ENCODE results near the gene CAMKK1. TPM values are rescaled to one million over a fixed set of nuclear protein-coding genes. Genes with fewer than 3 reads are reported as not detected.

CAMKK1 gene
- total RNA-seq, 2 experiments from 2014 or later: 3.4 to 4.0 TPM

DNA sequence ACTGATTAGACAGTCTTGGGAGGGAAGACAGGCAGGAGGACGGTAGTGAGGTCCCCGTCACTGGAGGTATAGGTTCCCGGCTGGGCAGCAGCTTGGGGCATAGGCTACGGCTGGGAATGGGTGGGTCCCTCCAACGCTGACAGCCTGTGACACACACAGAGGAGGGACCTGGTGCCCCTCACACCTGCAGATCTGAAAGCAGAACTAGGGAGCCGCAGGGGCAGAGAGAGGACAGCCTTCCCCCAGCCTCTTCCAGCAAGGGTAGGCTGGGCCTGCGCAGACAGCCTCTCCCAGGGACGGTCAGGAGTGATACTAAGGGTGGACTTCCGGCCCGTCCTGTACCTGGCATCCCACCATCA is 21.4 kb upstream of the CAMKK1 start:
- POLR2A ChIA-PET: no interaction called here
- no peaks in the 10 kb centered on the region for H3K36me3 Mint-ChIP-seq (ENCODE audit: low read depth)
- no peak overlapping the region for H3K4me3 Mint-ChIP-seq
- H3K4me1 Mint-ChIP-seq: peaks cover 48% of the 10 kb centered on the region
- no peaks in the 10 kb centered on the region for H3K27me3 Mint-ChIP-seq
- peak overlapping the region; percentile 10 for H3K27ac Mint-ChIP-seq
- H3K9me3 Mint-ChIP-seq: no peaks in the 10 kb centered on the region
- CTCF ChIA-PET: interaction anchor here (0.6 to 3.5 kb wide), 42 partner anchors 8 to 262 kb away, joined by 3 to 21 read pairs (median 4); partner anchors contain the start of genes CAMKK1, CYB5D2, NCBP3 and ZZEF1
- no peak for DNase-seq

DNA sequence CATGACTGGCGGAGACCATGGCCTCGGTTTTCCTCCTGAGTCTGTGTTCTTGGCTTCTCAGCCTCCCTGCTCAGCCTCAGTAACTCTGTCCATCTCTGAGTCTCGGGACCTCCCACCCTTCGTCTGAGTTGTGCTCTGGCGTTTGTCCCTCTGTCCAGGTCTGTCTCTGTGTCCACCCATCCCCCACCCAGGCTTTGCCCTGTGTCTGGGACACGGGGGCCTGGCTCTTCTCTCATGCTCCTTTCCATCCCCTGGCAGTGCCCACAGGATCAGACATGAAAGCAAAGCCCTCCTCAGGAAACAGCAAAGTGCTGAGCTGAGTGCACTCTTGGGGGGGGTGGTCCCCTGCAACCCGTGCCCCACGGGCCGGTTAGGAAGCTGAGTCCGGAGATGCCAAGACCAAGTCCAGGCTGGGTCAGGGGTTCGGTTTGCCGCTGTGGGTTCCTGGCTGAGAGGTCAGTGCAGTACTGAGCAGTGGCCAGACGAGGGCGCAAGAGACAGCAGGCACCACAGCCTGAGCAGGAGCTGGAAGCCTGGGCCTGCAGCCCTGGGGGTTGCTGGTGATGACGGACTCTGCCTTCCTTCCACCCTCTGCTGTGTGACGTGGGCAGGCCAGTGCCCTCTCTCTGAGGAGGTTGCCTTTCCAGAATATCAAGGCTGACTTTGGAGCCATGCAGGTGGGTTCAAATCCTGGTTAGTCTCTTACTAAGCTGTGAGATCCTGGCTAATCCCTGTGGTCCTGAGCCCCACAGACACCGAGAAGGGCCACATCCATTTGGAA is 20.9 kb upstream of the CAMKK1 start:
- POLR2A ChIA-PET: no interaction called here
- Mint-ChIP-seq H3K4me3 (no peak overlapping the region), H3K9me3 (no peaks in the 10 kb centered on the region)

DNA sequence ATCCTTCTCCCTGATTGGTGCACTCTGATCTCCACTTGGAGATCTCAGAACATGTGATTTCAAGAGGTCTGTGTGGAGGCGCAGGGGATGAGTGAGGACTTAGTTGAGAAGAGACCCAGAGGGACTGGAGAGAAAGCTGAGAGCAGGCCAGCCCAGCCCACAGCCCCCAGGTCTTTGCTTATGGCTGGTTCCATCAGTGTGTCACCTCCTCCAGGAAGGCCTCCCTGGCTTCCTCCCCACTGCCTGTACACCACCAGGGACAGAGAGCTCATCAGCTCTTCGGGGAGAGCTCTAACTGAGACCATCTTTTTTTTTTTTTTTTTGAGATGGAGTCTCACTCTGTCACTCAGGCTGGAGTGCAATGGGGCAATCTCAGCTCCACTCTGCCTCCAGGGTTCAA is 20.0 kb upstream of the CAMKK1 start:
- Mint-ChIP-seq H3K4me3 (no peak overlapping the region), H3K36me3 (ENCODE audit: low read depth) (no peaks in the 10 kb centered on the region), H3K9me3 (no peaks in the 10 kb centered on the region), H3K4me1 (peaks cover 48% of the 10 kb centered on the region), H3K27ac (no peak overlapping the region), H3K27me3 (no peaks in the 10 kb centered on the region)
- no peak for DNase-seq
- POLR2A ChIA-PET: interaction anchor here (0.6 kb wide), 1 partner anchor 788 kb away, joined by 3 read pairs; no protein-coding TSS in a partner anchor
- CTCF ChIA-PET: interaction anchor here (1.4 to 3.5 kb wide), 17 partner anchors 8 to 175 kb away, joined by 3 to 21 read pairs (median 9); partner anchors contain the start of gene NCBP3

More for the DNA sequence above, 20.9 kb upstream of the CAMKK1 start:
- CTCF ChIA-PET: interaction anchor here (0.6 to 3.5 kb wide), 42 partner anchors 9 to 263 kb away, joined by 3 to 21 read pairs (median 4); partner anchors contain the start of genes CAMKK1, CYB5D2, NCBP3 and ZZEF1
- DNase-seq: peak; percentile 82
- Mint-ChIP-seq H3K27me3 (no peaks in the 10 kb centered on the region), H3K27ac (peak overlapping the region; percentile 10), H3K36me3 (ENCODE audit: low read depth) (no peaks in the 10 kb centered on the region), H3K4me1 (peaks cover 48% of the 10 kb centered on the region)

DNA sequence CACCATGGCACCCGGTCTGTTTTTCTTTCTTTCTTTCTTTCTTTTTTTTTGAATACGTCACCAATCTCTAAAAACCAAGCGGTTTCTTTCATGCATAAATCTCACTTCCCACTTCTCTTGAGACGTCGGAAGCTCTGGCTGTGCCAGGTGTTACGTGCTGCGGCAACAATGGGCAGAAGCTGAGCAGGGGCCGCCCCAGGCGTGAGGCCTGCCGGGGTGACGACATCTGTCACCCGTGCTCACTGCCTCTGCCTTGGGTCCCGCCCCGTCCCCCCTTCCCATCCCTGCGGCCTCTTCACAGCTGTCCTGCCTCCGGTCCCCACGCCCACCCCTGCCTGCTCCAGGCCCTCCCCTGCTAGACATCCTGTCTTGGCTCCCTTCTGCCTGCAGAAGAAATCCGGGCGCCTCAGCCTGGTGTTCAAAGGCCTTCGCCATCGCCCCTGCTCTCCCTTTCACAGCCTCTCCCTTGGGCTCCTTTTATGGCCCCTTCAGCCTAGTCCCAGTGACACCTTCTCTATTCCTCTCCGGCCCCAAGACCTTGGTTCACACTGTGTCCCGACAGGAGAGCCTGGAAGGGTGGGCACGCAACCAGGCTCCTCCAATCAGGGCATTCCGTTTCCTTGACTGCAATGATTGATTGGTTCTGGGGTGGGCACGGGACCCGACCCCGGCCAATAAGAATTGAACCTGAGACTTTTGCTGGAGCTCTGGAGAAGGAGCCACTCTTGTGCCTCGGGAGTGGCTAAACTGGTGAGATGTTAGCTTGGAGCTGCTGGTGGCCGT is 18.6 kb upstream of the CAMKK1 start:
- Mint-ChIP-seq H3K27ac (peak overlapping the region; percentile 83), H3K4me1 (peaks cover 40% of the 10 kb centered on the region), H3K27me3 (no peaks in the 10 kb centered on the region), H3K36me3 (ENCODE audit: low read depth) (no peaks in the 10 kb centered on the region), H3K9me3 (no peaks in the 10 kb centered on the region), H3K4me3 (peak overlapping the region; percentile 0)
- ChIA-PET POLR2A (interaction anchor here (0.6 kb wide), 1 partner anchor 261 kb away, joined by 3 read pairs; no protein-coding TSS in a partner anchor), CTCF (interaction anchor here (0.6 to 3.5 kb wide), 4 partner anchors 65 to 304 kb away, joined by 3 to 11 read pairs (median 6); partner anchors contain the start of gene NCBP3)
- peak; percentile 67 for DNase-seq

DNA sequence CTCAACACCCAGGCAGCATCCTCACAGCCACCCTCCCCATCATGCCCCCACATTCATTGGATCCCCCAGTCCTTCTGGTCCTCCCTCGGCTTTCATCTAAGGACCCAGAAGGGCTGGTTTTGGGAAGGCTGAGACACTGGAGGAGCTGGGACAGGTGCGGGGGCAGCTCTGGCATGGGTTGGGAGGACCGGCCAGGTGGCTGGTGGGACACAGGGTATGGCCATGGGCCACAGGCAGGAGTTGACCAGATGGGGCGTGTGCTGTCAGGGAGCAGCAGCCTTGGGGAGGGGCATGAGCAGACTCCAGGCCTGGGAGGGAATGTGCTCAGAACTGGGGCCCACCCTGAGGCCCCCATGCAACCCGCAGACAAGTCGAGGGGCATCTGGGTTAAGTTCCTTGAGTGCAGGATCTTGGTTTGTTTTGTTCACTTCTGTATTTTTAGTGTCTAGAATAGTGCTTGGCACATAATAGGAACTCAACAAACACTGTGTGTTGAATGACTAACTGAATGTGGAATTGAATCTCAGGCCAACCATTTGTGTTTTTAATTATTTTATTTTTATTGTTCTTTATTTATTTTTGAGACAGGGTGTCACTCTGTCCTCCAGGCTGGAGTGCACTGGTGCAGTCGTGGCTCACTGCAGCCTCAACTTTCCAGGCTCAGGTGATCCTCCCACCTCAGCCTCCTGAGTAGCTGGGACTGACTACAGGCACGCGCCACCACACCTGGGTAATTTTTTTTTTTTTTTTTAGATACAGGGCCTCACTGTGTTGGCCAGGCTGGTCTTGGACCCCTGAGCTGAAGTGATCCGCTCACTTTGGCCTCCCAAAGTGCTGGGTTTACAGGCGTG is 17.8 kb upstream of the CAMKK1 start:
- Mint-ChIP-seq H3K9me3 (no peaks in the 10 kb centered on the region), H3K36me3 (ENCODE audit: low read depth) (no peaks in the 10 kb centered on the region), H3K4me3 (peak overlapping the region; percentile 0), H3K27ac (peak overlapping the region; percentile 83), H3K4me1 (peaks cover 32% of the 10 kb centered on the region), H3K27me3 (no peaks in the 10 kb centered on the region)
- POLR2A ChIA-PET: interaction anchor here (0.6 kb wide), 1 partner anchor 15 kb away, joined by 5 read pairs; no protein-coding TSS in a partner anchor
- no peak for DNase-seq
- CTCF ChIA-PET: interaction anchor here (0.6 to 1.9 kb wide), 2 partner anchors 64 to 68 kb away, joined by 3 to 8 read pairs; partner anchors contain the start of gene NCBP3

DNA sequence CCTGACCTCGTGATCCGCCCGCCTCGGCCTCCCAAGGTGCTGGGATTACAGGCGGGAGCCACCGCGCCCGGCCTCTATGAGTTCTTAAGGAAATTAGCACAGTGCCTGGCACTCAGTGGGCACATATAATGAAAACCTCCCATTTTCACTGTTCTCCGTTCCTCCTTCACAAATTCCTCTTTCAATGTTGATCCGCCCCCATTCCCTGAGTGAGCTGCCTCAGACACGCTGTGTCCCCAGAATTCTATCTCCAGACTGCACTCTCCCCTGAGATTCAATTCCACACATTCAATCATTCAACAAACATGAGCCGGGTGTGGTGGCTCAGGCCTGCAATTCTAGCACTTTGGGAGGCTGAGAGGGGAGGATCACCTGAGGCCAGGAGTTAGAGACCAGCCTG is 16.4 kb upstream of the CAMKK1 start:
- Mint-ChIP-seq H3K9me3 (no peaks in the 10 kb centered on the region), H3K4me3 (no peak overlapping the region), H3K27me3 (no peaks in the 10 kb centered on the region), H3K27ac (no peak overlapping the region), H3K4me1 (peaks cover 29% of the 10 kb centered on the region), H3K36me3 (ENCODE audit: low read depth) (no peaks in the 10 kb centered on the region)
- no peak for DNase-seq
- CTCF ChIA-PET: interaction anchor here (1.6 kb wide), 1 partner anchor 60 kb away, joined by 3 read pairs; no protein-coding TSS in a partner anchor
- POLR2A ChIA-PET: no interaction called here

DNA sequence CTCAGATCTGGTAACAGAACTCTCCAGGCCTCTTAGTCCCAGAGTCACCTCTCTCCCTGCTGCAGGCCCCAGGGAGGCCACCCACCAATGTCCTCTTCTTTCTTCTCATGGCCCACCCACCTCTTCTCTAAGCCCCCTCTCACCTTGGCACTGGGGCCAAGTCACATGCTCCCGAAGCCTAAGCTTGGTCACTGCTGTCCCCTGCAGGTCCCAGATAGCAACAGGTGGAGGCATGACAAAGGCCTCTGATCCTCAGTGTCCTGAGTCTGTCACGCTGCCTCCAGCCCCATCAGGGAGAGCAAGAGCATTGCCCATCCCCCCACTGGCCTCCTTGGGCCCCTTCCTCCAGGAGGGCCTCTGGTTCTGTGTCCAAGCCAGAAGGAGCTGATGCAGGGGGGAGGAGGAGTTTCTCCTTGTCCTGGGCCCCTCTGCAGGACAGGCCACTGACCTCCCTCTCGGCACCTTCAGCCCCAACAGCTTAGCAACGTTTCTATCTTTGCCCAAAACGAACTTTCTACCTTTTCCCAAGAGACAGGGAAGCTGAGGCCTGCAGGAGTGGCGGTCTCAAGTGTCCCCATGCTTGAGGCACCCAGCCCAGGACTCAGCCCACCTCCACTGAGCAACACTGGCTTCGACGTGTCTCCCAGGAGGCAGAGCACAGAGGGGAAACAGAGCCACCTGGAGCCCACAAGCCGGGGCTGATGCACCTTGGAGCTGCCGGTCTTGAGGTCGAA is 14.8 kb upstream of the CAMKK1 start:
- Mint-ChIP-seq H3K36me3 (ENCODE audit: low read depth) (no peaks in the 10 kb centered on the region), H3K4me1 (peaks cover 20% of the 10 kb centered on the region), H3K27me3 (no peaks in the 10 kb centered on the region), H3K27ac (no peak overlapping the region), H3K9me3 (no peaks in the 10 kb centered on the region), H3K4me3 (no peak overlapping the region)
- CTCF ChIA-PET: interaction anchor here (0.7 to 1.6 kb wide), 5 partner anchors 11 to 179 kb away, joined by 3 to 4 read pairs (median 3); partner anchors contain the start of gene NCBP3
- no peak for DNase-seq
- POLR2A ChIA-PET: no interaction called here

DNA sequence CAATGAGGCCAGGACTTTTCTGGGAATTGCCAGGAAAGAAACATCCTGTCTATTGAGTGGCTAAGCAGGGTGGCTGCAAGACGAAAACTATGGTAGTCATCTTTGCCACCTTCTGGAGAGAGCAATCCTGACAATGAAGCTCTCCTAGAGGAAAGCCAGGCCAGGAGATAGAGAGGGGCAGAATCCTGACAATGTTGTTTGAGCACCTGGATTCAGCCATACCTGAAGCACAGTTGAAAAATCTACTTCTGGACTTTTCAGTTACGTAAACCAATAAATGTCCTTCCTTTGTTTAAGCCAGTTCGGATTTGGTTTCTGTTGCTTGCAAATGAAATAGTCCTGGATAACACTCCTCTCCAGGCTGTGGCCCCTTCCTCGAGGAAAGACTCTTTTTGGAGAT is 14.0 kb upstream of the CAMKK1 start:
- Mint-ChIP-seq H3K9me3 (no peaks in the 10 kb centered on the region), H3K27me3 (no peaks in the 10 kb centered on the region), H3K4me1 (peaks cover 16% of the 10 kb centered on the region), H3K36me3 (ENCODE audit: low read depth) (no peaks in the 10 kb centered on the region), H3K4me3 (no peak overlapping the region), H3K27ac (no peak overlapping the region)
- CTCF ChIA-PET: interaction anchor here (1.0 to 1.5 kb wide), 2 partner anchors 10 to 61 kb away, joined by 3 to 4 read pairs; partner anchors contain the start of gene NCBP3
- DNase-seq: no peak
- POLR2A ChIA-PET: no interaction called here

DNA sequence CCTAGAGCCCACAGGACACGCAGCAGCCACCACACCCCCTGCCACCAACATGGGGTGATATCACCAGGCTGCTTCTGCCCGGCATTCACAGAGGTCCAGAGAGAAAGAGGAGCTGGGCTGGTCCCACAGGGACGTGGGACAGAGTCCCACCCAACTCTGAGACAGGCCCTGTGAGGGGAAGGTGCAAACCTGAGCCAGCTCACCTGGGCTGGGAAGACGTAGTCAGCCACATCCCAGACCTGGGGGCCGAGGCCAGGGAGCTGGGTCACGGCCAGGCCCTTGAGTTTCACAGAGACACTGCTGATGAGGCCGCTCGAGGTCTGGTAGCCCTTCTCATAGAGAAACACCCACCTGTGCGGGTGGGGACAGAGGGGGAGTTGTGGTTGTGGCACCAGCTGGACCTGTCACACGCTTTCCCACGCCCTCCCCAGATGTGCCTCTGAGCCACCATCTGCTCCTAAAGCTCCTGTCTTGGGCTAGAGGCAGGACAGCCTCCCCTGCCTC is 12.2 kb upstream of the CAMKK1 start:
- Mint-ChIP-seq H3K27me3 (no peaks in the 10 kb centered on the region), H3K27ac (no peak overlapping the region), H3K9me3 (no peaks in the 10 kb centered on the region), H3K36me3 (ENCODE audit: low read depth) (no peaks in the 10 kb centered on the region), H3K4me3 (no peak overlapping the region), H3K4me1 (no peaks in the 10 kb centered on the region)
- POLR2A ChIA-PET: no interaction called here
- no peak for DNase-seq
- CTCF ChIA-PET: interaction anchor here (1.0 to 2.6 kb wide), 2 partner anchors 9 to 43 kb away, joined by 3 to 14 read pairs; no protein-coding TSS in a partner anchor

DNA sequence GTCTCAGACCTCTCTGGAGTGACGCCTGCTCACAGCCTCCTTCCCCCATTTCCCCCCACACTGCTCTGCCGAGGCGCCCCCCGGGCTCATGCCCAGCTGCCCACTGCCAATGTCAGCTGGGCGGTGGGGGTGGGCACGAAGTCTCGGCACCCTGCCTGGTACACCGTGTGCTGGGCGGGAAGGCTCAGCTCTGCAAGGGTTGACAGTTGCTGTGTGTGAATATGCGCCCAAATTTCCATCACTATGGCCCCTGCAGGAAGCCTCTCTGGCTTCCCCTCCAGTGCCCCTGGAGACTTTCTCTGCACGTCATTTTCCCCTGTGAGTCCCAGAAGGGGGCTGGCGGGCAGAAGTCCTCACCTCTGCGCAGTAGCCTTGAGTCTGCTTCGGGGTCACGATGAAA is 11.6 kb upstream of the CAMKK1 start:
- POLR2A ChIA-PET: no interaction called here

DNA sequence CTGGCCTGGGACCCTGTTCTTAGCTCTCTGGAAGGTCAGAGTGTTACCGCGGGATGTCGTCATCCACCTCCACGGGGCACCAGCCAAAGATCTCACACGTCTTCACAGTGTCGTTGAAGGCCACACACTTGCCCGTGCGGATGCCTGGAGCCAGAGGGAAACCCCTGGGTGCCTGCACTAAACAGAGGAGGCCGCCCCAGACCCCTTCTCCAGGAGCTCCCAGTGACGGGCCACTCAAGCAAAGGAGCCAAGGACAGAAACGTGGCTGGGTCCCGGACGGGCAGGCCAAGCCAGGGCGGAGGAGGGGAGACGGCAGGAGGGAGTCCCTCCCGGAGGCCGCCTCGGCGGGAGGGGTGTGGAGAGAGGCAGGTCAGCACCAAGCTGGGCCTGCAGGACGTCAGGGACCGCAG is 11.0 kb upstream of the CAMKK1 start:
- POLR2A ChIA-PET: no interaction called here
- CTCF ChIA-PET: interaction anchor here (0.9 to 2.6 kb wide), 2 partner anchors 10 to 58 kb away, joined by 3 to 14 read pairs; partner anchors contain the start of gene NCBP3

More for the DNA sequence above, 11.6 kb upstream of the CAMKK1 start:
- H3K27me3 Mint-ChIP-seq: no peaks in the 10 kb centered on the region
- no peak overlapping the region for H3K27ac Mint-ChIP-seq
- no peaks in the 10 kb centered on the region for H3K4me1 Mint-ChIP-seq
- CTCF ChIA-PET: interaction anchor here (0.9 to 2.6 kb wide), 2 partner anchors 10 to 59 kb away, joined by 3 to 14 read pairs; partner anchors contain the start of gene NCBP3
- no peak overlapping the region for H3K4me3 Mint-ChIP-seq
- H3K9me3 Mint-ChIP-seq: no peaks in the 10 kb centered on the region
- H3K36me3 Mint-ChIP-seq (ENCODE audit: low read depth): no peaks in the 10 kb centered on the region
- no peak for DNase-seq

More for the DNA sequence above, 11.0 kb upstream of the CAMKK1 start:
- no peak for DNase-seq
- no peak overlapping the region for H3K27ac Mint-ChIP-seq
- no peaks in the 10 kb centered on the region for H3K27me3 Mint-ChIP-seq
- H3K9me3 Mint-ChIP-seq: no peaks in the 10 kb centered on the region
- H3K4me3 Mint-ChIP-seq: no peak overlapping the region
- H3K4me1 Mint-ChIP-seq: no peaks in the 10 kb centered on the region
- H3K36me3 Mint-ChIP-seq (ENCODE audit: low read depth): no peaks in the 10 kb centered on the region
